Mesendoderm (in vitro differentiated cells): ENCODE data around the gene SLC6A16. TPM values are rescaled to one million over a fixed set of nuclear protein-coding genes. Genes with fewer than 3 reads are reported as not detected.
"Not testable (repeated sequence)": the region's sequence is repeated elsewhere in the genome, so short reads cannot be mapped to it uniquely, and the experiment has no call there.

Experiments used
- DNase-seq: peaks from one replicate; pipeline ENCODE4 v3.0.0; 2013
- H2AK5ac ChIP-seq: 2 replicates; pipeline ENCODE4 v1.6.1; 2013; ENCODE audit warnings: low read length, inconsistent platforms
- H2BK120ac ChIP-seq: 2 replicates; pipeline ENCODE4 v1.6.1; 2013; ENCODE audit warnings: low read depth, mild to moderate bottlenecking, low read length, moderate library complexity, mixed read lengths
- H2BK15ac ChIP-seq: replicated peaks from 2 replicates; pipeline ENCODE4 v1.6.1; 2013; ENCODE audit warnings: low read depth, mild to moderate bottlenecking, moderate library complexity
- H2BK5ac ChIP-seq: 2 replicates; pipeline ENCODE4 v1.6.1; 2013; ENCODE audit warnings: low read length, inconsistent platforms
- H3K18ac ChIP-seq: 2 replicates; pipeline ENCODE4 v1.6.1; 2013; ENCODE audit warnings: mild to moderate bottlenecking, low read length, mixed read lengths
- H3K23ac ChIP-seq: one replicate; pipeline ENCODE4 v1.6.1; 2013; ENCODE audit warnings: low read length
- H3K27ac ChIP-seq: 2 replicates; pipeline ENCODE4 v1.5.1; 2013; ENCODE audit warnings: low read depth, mild to moderate bottlenecking, inconsistent platforms, low read length, moderate library complexity
- H3K27me3 ChIP-seq: 2 replicates; pipeline ENCODE4 v1.6.1; 2013; ENCODE audit warnings: low read length, control low read depth, mild to moderate bottlenecking, inconsistent platforms; ENCODE audit not compliant: insufficient read depth, poor library complexity
- H3K36me3 ChIP-seq: 2 replicates; pipeline ENCODE4 v1.6.1; 2013; ENCODE audit warnings: low read length, inconsistent platforms; ENCODE audit not compliant: control insufficient read depth, insufficient read depth
- H3K4ac ChIP-seq: one replicate; pipeline ENCODE4 v1.6.1; 2013; ENCODE audit warnings: low read depth, mild to moderate bottlenecking, low read length, moderate library complexity
- H3K4me1 ChIP-seq: 2 replicates; pipeline ENCODE4 v1.6.1; 2013; ENCODE audit warnings: low read depth, low read length, inconsistent platforms; ENCODE audit not compliant: control insufficient read depth
- H3K4me2 ChIP-seq: 2 replicates; pipeline ENCODE4 v1.6.1; 2013; ENCODE audit warnings: low read length
- H3K4me3 ChIP-seq: 2 replicates; pipeline ENCODE4 v1.5.1; 2013; ENCODE audit warnings: mild to moderate bottlenecking, low read length
- H3K56ac ChIP-seq: one replicate; pipeline ENCODE4 v1.6.1; 2013; ENCODE audit warnings: low read length
- H3K79me1 ChIP-seq: 2 replicates; pipeline ENCODE4 v1.6.1; 2013; ENCODE audit warnings: low read length, inconsistent platforms
- H3K79me2 ChIP-seq: 2 replicates; pipeline ENCODE4 v1.6.1; 2013; ENCODE audit warnings: mild to moderate bottlenecking, low read length; ENCODE audit not compliant: control insufficient read depth, insufficient read depth
- H3K9ac ChIP-seq: 2 replicates; pipeline ENCODE4 v1.6.1; 2013; ENCODE audit warnings: low read length, inconsistent platforms
- H4K5ac ChIP-seq: one replicate; pipeline ENCODE4 v1.6.1; 2013; ENCODE audit warnings: low read length
- H4K8ac ChIP-seq: one replicate; pipeline ENCODE4 v1.6.1; 2013; ENCODE audit warnings: low read depth, mild to moderate bottlenecking, control low read depth, low read length, moderate library complexity
- WGBS: extraction: QIAGEN DNeasy Blood & Tissue Kit; methylation state at CpG from one replicate; pipeline ENCODE4 v1.1.7; 2013; ENCODE audit warnings: low lambda C conversion rate, missing lambda C conversion rate; ENCODE audit not compliant: insufficient coverage; ENCODE audit errors: extremely low coverage; 5-methylcytosine and 5-hydroxymethylcytosine counted together
- polyA plus RNA-seq, 2 experiments: library from polyadenylated mRNA; stranded (reverse); fragments of 200-250 nt; gene quantifications; one replicate each; pipeline ENCODE4 v1.2.3, GENCODE V29; 2013

The SLC6A16 gene
- polyA plus RNA-seq (2013, experiment 1 of 2): 0.32 TPM
- 0.41 TPM for polyA plus RNA-seq (2013, experiment 2 of 2)

GRCh38 chr19:49324801-49325576 lies at the start of gene SLC6A16:
Gene SLC6A16 (minus strand): TSS chr19:49325191. CDS start chr19:49311347, 13,844 bp downstream.
- no peak within 1 kb of the TSS for H2BK120ac ChIP-seq
- H3K4me1 ChIP-seq: no peaks in the 10 kb centered on the region
- H4K8ac ChIP-seq: no peak within 1 kb of the TSS
- H3K27ac ChIP-seq: no peak within 1 kb of the TSS
- H4K5ac ChIP-seq: no peak within 1 kb of the TSS
- no CpG with 5 or more reads among the region's 38 CpGs for WGBS
- no peak within 1 kb of the TSS for H2AK5ac ChIP-seq
- no peak within 1 kb of the TSS for H3K4me2 ChIP-seq
- no peak within 1 kb of the TSS for H3K18ac ChIP-seq
- DNase-seq: no peak
- H2BK5ac ChIP-seq: no peak within 1 kb of the TSS
- no peak within 1 kb of the TSS for H3K9ac ChIP-seq
- no peak within 1 kb of the TSS for H3K23ac ChIP-seq
- H3K79me1 ChIP-seq: no peaks in the 10 kb centered on the region
- no peaks in the 10 kb centered on the region for H3K79me2 ChIP-seq
- H3K36me3 ChIP-seq: no peaks in the 10 kb centered on the region
- no peak within 1 kb of the TSS for H2BK15ac ChIP-seq
- no peak within 1 kb of the TSS for H3K56ac ChIP-seq
- no peaks in the 10 kb centered on the region for H3K27me3 ChIP-seq
- no peak within 1 kb of the TSS for H3K4ac ChIP-seq
- no peak within 1 kb of the TSS for H3K4me3 ChIP-seq

- H4K8ac ChIP-seq, H3K56ac ChIP-seq, H3K4me2 ChIP-seq, H2AK5ac ChIP-seq, H3K4me3 ChIP-seq, H3K27ac ChIP-seq, H3K79me1 ChIP-seq, H3K23ac ChIP-seq, DNase-seq, H3K4ac ChIP-seq, H4K5ac ChIP-seq, H2BK5ac ChIP-seq, H3K18ac ChIP-seq, H3K9ac ChIP-seq, H2BK120ac ChIP-seq, H3K4me1 ChIP-seq, H3K79me2 ChIP-seq, H3K36me3 ChIP-seq, H2BK15ac ChIP-seq, H3K27me3 ChIP-seq: not testable (repeated sequence)
- WGBS: no CpG with 5 or more reads among the region's 3 CpGs
Observed at GRCh38 chr19:49373174-49373573, 48.2 kb upstream of the SLC6A16 start.

- no peak overlapping the region for H3K27ac ChIP-seq
- no peaks in the 10 kb centered on the region for H3K4me1 ChIP-seq
- H2AK5ac ChIP-seq: no peak overlapping the region
- H3K23ac ChIP-seq: no peak overlapping the region
- no peak overlapping the region for H2BK120ac ChIP-seq
- no peak overlapping the region for H4K8ac ChIP-seq
- no peak overlapping the region for H3K9ac ChIP-seq
- no peaks in the 10 kb centered on the region for H3K79me2 ChIP-seq
- H3K18ac ChIP-seq: no peak overlapping the region
- no peak overlapping the region for H3K4ac ChIP-seq
- H3K4me2 ChIP-seq: no peak overlapping the region
- no peaks in the 10 kb centered on the region for H3K36me3 ChIP-seq
- no peak for DNase-seq
- no peak overlapping the region for H2BK15ac ChIP-seq
- no peak overlapping the region for H3K56ac ChIP-seq
- H3K27me3 ChIP-seq: no peaks in the 10 kb centered on the region
- H3K79me1 ChIP-seq: no peaks in the 10 kb centered on the region
- H2BK5ac ChIP-seq: no peak overlapping the region
- no CpG with 5 or more reads among the region's 3 CpGs for WGBS
- H3K4me3 ChIP-seq: no peak overlapping the region
- no peak overlapping the region for H4K5ac ChIP-seq
Observed at GRCh38 chr19:49371184-49371583, 46.2 kb upstream of the SLC6A16 start.

GRCh38 chr19:49368711-49369358 lies 43.8 kb upstream of the SLC6A16 start:
- DNase-seq: no peak
- Histone ChIP-seq H3K18ac (no peak overlapping the region), H3K79me1 (no peaks in the 10 kb centered on the region), H2AK5ac (no peak overlapping the region), H3K36me3 (no peaks in the 10 kb centered on the region), H3K56ac (no peak overlapping the region), H3K4ac (no peak overlapping the region), H3K9ac (no peak overlapping the region), H4K8ac (no peak overlapping the region), H3K4me3 (no peak overlapping the region), H3K23ac (no peak overlapping the region), H2BK15ac (no peak overlapping the region), H2BK120ac (no peak overlapping the region), H3K4me2 (no peak overlapping the region), H3K79me2 (no peaks in the 10 kb centered on the region), H2BK5ac (no peak overlapping the region), H3K4me1 (no peaks in the 10 kb centered on the region), H3K27ac (no peak overlapping the region), H3K27me3 (no peaks in the 10 kb centered on the region), H4K5ac (no peak overlapping the region)
- no CpG with 5 or more reads among the region's 5 CpGs for WGBS

- Histone ChIP-seq H3K79me1 (peaks cover 2% of the 10 kb centered on the region), H3K4me2 (no peak overlapping the region), H3K23ac (no peak overlapping the region), H3K27me3 (no peaks in the 10 kb centered on the region), H2BK120ac (no peak overlapping the region), H3K4me3 (no peak overlapping the region), H4K5ac (no peak overlapping the region), H3K36me3 (no peaks in the 10 kb centered on the region), H3K18ac (no peak overlapping the region), H2BK15ac (no peak overlapping the region), H2BK5ac (no peak overlapping the region), H3K4me1 (no peaks in the 10 kb centered on the region), H3K9ac (no peak overlapping the region), H3K4ac (no peak overlapping the region), H3K79me2 (peaks cover 8% of the 10 kb centered on the region), H3K56ac (no peak overlapping the region), H4K8ac (no peak overlapping the region), H3K27ac (no peak overlapping the region), H2AK5ac (no peak overlapping the region)
- no peak for DNase-seq
Observed at GRCh38 chr19:49366110-49366509, 41.1 kb upstream of the SLC6A16 start.
